SU-DHL-6 (cell line): Measurements from ENCODE around the gene CARD14.

Source experiments
- CTCF ChIP-seq: fragments of 200-600 bp; sonication (generic); IDR thresholded peaks from one replicate; pipeline ENCODE4 v1.5.1; 2017; ENCODE audit warnings: antibody characterized with exemption, mild to moderate bottlenecking, low read length, moderate library complexity; ENCODE audit not compliant: insufficient read depth, poor library complexity, severe bottlenecking
- EZH2phosphoT487 ChIP-seq: fragments of 200-600 bp; sonication (generic), shearing (Covaris generic); conservative IDR thresholded peaks from 2 replicates; pipeline ENCODE4 v1.6.1; 2018; ENCODE audit warnings: mild to moderate bottlenecking, antibody characterized with exemption, low read length, moderate library complexity, mixed read lengths

DNA sequence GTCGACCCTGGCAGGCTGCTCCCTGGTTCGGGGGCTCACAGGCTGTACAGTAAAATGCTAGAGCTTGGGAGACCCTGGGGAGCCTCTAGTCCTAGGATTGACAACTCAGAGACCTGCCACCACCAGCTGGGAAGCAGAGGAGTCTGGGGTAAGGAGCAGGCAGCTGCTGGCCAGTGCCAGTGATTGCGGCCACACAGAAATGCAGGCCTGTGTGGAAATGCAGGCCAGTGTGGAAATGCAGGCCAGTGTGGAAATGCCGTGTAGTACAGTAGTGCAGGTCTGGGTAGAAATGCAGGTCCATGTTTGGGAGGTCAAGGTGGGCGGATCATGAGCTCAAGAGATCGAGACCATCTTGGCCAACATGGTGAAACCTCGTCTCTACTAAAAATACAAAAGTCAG is 26.8 kb downstream of the CARD14 start:
- TF ChIP-seq CTCF (no peak), EZH2phosphoT487 (no peak)
